GM18909 (cell line): ENCODE results near the gene CATSPERD.
"Not testable (repeated sequence)": the region's sequence is repeated elsewhere in the genome, so short reads cannot be mapped to it uniquely, and the experiment has no call there.

Experiments
- ATAC-seq: cut with Tn5 transposase; IDR thresholded peaks from one replicate; pipeline ENCODE4 v1.9.1; 2021; ENCODE audit warnings: mild to moderate bottlenecking; ENCODE audit not compliant: unreplicated experiment, poor library complexity

Gene CATSPERD

DNA sequence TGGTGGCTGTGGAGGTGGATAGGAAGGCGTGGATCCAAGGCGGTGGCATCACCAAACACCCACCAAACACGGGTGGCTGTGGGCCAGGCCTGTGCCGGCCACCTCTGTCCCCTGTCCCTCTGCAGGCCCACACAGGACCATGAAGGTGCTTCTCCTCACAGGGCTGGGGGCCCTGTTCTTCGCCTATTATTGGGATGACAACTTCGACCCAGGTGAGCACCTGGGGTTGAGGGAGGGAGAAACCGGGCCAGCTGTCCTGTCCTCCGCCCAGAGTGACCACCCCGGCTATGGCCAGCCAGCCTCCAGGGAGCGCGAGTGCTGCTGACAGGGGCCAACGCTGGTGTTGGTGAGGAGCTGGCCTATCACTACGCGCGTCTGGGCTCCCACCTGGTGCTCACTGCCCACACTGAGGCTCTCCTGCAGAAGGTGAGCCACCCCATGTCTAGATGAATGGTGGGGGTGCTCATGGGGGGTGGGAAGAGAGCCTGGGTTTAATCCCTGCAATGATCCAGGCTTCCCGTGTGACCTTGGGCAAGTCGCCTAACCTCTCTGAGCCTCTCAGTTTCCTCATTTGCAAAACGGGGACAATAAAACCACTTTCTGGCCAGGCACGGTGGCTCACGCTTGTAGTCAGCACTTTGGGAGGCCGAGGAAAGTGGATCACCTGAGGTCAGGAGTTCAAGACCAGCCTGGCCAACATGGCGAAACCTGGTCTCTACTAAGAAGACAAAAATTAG, 35.6 kb upstream of the CATSPERD start:
- ATAC-seq, result no peak

DNA sequence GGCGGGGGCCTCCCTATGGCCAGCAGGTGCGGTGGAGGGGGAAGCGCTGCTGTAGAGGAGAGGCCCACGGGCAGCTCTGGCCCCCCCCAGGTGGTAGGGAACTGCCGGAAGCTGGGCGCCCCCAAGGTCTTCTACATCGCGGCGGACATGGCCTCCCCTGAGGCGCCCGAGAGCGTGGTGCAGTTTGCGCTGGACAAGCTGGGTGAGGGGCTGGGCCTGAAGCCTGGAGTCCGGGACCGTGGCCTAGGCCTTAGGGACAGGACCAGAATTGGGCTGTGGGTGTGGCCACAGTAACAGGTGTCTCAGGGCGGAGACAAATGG, 34.2 kb upstream of the CATSPERD start:
- ATAC-seq, result no peak

DNA sequence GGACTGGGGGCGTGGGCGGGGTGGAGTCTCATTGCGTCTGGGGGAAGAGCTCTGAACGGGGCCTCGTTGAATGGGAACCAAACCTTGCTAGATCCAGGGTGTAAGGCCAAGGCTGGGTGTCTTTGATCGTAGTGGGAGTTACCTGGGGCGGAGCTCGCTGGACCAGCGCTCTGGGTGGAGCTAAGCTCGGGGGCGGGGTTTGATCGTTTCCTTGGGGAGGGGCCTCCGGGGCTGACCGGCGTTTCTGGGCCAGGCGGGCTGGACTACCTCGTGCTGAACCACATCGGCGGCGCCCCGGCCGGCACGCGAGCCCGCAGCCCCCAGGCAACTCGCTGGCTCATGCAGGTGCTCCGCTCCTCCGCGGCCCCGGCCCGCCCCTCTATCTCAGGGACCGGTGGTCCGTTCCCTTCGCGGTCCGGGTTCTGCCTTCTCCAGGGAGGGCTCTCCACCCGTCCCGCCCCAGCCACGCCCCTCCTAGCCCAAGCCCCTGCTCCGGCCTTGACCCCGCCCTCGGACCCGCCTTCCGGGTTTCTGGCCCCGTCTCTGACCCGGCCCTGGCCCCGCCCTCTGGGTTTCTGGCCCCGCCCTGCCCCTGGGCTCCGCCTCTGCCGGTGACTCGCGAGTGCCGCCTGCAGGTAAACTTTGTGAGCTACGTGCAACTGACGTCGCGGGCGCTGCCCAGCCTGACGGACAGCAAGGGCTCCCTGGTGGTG, 33.6 kb upstream of the CATSPERD start:
- peak; percentile 59 for ATAC-seq

DNA sequence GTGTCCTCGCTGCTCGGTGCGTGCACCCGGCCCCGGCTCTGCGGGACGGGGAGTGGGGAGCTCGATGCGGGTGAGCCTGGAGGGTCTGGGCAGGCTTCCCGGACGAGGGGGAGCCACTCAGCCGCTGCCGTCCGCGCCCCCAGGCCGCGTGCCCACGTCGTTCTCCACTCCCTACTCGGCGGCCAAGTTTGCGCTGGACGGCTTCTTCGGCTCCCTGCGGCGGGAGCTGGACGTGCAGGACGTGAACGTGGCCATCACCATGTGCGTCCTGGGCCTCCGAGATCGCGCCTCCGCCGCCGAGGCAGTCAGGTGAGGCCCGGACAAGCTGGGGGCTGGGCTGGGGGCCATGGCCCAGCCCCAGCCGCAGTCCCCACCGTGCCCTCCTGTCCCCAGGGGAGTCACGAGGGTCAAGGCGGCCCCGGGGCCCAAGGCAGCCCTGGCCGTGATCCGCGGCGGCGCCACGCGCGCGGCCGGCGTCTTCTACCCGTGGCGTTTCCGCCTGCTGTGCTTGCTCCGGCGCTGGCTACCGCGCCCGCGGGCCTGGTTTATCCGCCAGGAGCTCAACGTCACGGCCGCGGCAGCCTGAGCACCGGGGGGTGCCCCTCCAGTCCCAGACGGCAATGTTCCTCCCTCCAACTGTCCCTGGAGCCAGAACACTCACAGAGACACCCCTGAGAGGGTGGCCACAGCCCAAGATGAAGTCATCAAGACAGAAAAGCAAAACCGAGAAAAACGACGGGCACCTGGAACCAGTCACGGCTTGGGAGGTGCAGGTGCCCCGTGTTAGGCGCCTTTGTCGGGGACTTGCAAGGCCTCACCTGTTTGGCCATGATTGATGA, 32.9 kb upstream of the CATSPERD start:
- no peak for ATAC-seq

DNA sequence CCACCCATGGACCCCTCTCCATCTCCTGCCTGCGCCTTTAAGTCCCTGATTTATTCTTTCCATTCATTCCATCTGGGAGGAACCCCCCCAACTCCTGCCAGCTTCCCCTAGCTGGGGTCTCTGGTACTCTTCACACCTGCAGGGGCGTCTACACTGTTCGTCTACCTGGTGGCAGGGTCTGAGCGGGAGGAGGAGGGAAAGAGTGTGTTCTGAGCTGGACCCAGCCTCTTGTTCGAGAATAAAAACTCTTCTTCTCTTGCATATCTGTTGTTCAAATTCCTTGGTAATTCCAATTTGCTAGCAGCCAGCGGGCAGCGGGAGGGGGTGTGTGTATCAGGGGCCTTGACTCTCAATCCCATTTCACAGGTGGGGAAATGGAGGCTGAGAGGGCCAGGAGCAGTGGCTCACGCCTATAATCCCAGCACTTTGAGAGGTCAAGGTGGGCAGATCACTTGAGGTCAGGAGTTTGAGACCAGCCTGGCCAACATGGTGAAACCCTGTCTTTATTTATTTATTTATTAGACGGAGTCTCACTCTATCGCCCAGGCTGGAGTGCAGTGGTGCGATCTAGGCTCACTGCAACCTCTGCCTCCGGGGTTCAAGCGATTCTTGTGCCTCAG, 32.1 kb upstream of the CATSPERD start:
- not testable (repeated sequence) for ATAC-seq

DNA sequence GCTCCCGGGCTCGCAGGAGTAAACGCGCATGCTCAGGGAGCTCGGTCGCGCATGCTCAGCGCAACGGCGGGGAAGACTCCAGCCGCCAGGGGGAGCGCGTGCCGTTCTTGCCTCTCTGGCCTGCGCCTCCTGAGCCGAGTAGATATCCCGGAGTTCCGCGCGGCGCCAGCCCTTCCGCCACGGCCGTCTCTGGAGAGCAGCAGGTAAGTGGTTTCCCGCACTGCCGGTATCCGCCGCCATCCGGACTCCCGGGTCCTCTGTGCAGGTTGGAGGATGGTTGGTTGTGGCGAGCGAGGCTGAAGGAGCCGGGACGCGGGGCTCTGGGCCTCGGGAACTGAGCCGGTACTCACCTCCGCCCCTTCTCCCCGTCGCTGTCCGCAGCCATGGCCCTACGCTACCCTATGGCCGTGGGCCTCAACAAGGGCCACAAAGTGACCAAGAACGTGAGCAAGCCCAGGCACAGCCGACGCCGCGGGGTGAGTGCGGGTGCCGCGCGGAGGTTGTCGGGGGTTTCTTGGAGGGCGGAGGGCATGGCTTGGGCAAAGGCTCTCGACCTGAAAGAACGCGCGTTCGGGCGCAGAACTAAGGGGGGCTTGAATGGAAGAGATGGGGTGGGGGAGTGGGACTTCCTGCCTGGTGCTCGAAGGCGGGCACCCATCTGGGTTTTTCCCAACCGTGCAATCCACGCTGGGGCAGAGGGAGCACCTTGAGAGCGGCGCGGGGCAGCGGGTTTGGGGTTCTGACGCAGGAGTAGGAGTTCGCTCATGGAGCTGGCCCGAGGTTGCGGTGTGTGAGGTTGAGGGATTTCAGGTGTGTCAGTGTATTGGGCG, 30.1 kb upstream of the CATSPERD start, which contains the start of gene RPL36:
Gene RPL36 (plus strand): TSS at position 171 of the 830 bp plus-strand sequence. CDS start 213 bp downstream, at position 384.
- peak; percentile 51 for ATAC-seq

DNA sequence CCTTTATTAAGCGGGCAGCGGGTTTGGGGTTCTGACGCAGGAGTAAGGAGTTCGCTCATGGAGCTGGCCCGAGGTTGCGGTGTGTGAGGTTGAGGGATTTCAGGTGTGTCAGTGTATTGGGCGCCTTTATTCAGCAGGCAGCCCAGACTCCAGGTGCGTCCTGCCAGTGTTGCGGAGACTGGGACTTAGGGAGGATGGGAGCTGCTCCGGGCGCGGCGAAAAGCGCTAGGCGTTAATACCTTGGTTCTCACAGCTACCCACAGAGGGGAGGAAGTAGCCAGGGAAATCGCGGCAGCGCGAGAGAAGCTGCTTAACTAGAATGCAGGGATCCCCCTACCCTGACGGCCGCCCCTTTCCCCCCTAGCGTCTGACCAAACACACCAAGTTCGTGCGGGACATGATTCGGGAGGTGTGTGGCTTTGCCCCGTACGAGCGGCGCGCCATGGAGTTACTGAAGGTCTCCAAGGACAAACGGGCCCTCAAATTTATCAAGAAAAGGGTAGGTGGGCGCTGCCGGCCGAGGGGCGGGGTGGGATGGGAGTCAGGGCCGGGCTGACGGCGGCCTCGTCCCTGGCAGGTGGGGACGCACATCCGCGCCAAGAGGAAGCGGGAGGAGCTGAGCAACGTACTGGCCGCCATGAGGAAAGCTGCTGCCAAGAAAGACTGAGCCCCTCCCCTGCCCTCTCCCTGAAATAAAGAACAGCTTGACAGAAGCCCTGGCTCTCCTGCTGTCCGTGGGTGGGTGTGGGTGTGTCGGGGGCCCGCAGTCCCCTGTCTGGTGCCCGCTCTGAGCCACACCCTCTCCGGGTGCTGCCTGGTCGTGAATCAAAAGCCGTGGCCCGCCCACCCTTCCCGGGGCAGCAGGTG, 29.2 kb upstream of the CATSPERD start:
- ATAC-seq, result no peak

DNA sequence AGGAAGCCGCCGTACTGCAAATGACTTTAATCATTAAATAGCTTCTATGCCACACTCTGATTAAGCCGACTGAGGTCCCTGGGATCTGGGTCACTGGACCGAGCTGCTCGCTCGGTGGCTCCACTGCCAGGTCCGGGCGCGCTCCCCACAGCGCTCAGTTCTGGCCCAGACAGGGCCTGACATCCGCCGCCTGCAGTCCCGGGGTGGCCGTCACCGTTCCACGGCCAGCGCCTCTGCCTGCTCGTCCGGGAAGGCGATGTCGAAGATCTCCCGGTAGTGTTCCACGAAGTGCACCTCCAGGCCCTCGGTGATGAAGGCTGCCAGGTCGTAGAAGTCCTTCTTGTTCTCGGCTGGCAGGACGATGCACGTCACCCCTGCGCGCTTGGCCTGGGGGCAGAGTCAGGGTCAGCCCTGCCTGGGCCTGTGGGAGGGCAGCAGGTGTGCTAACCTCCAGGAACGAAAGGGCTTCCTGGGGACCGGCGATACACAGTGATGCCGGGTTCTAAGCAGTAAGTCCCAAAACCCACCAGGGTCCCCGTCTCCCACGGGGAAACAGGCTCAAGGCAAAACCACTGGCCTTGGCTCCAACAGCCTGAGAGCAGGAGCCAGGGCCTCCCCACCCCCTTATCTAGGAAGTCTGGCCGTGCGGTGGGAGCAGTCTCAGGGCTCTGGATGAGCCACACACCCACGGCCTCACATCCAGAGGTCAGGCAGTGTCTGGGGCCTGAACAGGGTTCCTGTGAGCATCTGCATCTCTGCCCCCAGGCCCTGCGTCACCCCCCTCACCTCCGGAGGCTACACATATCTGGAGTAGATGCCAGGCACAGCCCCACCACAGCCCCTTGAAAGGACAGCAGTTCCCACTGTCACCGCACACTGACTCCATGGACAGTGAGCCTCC, 28.4 kb upstream of the CATSPERD start:
- no peak for ATAC-seq

DNA sequence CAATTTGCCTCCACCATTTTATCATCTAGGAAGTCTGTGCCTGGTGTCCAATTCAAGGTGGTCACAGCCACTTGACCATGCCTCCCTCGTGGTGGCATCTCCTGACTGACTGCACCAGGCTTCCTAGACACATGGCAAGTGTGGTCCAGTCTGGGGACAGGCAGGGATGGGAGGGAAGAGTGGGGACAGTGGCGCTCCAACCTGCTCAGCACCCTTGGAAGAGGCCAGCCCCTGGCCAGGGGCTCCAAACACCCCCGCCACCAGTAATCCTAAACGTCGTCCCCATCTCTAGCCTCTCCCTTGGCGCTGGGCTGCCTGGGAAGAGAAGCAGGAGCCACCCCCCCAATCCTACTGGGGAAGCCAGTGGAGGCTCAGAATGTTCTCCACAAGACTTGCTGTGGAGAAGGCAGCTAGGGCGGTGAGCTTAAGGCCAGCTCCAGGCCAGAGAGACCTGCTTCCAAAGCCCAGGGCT, 27.7 kb upstream of the CATSPERD start:
- no peak for ATAC-seq

DNA sequence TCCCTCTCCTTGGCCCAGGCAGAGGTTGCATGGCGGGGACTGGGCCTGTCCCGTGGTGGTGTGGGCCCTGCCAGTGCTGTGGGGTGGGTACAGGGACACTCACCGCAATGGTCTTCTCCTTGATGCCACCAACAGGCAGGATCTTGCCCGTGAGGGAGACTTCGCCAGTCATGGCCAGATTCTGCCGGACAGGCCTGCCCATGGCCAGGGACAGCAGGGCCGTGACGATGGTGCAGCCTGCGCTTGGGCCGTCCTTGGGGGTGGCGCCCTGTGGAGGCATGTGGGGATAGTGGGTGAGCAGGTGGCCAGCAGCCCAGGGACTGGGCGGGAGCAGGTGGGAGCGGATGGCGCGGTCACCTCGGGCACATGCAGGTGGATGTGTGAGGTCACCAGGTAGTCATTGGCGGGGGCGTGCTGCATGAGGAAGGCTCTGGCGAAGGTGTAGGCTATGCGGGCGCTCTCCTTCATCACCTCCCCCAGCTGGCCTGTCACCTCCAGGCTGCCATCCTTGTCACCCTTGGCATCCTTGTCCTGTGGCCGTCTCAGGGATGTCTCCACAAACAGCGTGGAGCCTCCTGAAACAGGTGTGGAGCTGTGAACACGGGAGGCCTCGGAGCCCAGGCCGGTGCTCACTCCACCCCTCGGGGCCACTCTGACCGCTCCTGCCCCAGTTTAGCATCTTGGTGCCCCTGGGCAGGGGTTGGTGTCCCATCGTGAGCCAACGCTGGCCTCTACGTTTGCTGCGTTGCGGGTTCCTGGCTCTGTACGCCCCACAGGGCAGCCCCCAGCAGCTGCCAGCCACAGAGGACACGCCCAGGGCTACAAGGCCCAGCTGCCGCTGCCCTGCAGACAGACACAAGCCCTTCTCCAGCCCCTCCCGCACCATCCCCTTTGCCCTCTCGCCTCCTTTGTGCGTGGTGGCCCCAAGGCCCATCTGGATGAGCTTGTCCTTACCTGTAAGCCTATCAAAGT, 27.0 kb upstream of the CATSPERD start:
- no peak for ATAC-seq

DNA sequence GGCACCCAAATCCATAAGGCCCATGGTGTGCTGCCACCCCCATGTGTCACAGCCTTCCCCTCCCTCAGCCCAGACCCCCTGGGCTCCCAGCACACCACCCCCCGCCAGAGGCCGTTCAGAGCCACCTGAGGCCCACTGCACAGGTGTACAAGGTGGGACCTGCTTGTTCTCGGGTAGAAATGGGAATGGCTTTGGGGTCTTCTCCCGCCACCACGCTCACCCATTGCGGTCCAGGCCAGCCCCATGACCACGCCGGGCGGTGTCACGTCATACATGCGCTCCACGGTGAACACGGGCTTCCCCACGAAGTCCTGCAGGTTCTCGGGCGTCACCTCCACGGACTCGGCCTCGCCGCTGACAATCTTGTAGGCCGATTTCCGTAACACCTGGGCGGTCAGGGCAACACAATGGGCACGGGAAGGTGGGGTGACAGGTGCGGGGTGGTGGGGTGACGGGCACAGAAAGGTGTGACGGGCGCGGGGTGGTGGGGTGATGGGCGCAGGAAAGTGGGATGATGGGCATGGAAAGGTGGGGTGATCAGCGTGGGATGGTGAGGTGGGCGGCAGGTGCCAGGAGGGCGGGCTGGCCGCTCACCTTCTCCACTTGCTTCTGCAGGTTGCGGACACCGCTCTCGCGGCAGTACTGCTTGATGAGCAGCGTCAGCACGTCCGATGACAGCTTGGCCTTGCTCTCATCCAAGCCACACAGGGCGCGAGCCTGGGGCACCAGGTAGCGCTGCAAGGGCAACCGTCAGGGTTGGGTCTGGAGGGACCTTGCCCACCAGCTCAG, 26.1 kb upstream of the CATSPERD start:
- ATAC-seq, result no peak

DNA sequence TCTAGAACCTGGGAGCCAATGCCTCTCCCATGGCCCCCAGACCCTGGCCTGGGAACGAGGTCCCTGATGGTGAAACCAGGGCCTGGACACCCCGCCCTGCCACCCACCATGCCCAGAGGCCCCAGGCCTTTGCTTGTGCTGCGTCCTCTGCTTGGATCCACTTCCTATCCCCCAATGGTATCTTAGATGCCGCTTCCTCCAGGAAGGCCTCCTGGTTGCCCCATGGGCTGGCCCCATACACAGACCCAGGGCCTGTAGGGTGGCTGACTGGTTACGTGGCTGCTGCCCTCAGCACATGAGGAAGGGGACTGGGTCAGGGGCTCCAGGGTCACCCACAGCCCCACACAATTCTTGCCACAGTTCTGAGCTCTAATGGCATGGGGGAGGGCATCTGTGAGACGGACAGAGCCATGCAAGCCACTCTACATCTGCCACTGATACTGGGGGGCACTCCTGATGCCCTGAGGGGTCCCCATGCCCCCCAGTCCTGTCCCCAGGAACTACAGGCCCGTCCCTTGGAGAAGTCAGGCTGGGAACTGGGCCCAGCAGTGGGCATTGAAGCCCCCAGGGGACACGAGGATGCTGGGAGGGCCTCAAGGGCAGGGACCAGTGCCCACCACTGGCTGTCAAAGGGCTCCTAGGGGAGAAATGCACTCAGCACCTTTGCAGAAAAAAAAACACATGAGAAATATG, 25.3 kb upstream of the CATSPERD start:
- no peak for ATAC-seq

DNA sequence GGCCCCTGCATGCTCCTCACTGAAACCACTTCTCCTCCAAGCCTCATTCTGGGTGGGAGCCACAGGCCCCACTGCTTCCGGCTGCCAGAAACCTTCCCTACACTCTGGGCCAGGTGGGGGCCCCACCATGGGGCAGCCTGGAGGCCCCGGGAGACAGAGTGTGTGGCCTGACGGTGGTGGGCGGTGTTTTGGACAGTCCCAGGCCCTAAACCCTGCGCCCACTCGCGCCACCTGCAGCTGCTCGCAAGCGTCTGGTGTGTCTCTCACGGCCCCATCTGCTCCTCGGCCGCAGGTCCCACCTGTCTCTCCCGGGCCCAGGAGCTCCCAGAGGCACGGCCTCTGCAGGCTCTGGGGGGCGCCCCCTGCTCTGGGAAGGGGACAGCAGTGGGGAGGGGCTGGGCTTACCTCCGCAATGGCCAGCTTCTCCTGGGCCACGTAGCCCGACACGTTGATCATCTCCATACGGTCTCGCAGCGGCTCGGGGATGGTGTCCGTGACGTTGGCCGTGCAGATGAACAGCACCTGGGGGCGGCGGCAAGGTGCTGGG, 24.7 kb upstream of the CATSPERD start:
- ATAC-seq, result no peak

DNA sequence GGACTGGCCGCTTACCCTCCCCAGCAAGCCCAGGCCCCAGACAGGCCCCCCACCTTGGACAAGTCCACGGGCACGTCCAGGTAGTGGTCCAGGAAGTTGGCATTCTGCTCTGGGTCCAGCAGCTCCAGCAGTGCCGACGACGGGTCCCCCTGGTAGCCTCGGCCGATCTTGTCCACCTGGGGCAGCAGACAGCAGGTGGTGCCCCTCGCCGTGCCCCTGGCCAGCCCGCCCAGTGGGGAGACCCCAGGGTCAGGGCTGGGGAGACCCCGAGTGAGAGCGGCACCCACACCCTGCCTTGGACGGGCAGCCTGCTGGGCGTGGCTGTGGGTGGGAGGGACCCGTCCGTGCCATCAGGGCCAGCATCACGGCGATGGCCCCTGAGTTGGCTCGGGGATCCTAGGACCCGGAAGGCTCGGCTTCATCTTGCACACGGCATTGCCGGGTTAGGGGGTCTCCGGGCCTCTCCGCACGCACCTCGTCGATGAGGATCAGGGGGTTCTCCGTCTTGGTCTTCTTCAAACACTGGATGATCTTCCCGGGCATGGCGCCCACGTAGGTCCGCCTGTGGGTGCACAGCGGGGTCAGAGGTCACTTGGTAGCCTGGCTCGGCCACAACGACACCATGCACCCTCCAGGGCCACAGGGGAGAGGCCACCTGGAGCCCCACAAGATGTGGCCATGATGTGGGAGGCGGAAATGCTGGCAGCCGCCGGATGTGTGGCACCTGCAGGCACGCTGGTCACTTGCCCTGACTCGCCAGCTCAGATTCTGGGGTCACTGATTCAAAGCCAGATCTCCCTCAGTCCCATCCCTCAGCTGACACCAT, 24.0 kb upstream of the CATSPERD start:
- ATAC-seq, result no peak
